A549 treated with RU486 at 1 μM for 4 hours (cell line): ENCODE data around the gene ZNRF1. TPM values are rescaled to one million over a fixed set of nuclear protein-coding genes. Genes with fewer than 3 reads are reported as not detected.

Experiments used
- total RNA-seq: library from RNA; stranded (reverse); fragments of 200-300 nt; extraction: Qiagen RNA extraction; gene quantifications from 5 replicates; pipeline ENCODE4 v1.2.3, GENCODE V29; 2022; ENCODE audit warnings: low read depth

ZNRF1 gene
- total RNA-seq, result 16.9 to 26.7 TPM (median 23.0 TPM) in 5 replicates

GRCh38 chr16:74998481-74999218, at the start of gene ZNRF1:
TSS of gene ZNRF1 (plus strand) at chr16:74999024. CDS start at chr16:74999672, 648 bp downstream.

GRCh38 chr16:74984529-74985296, 14.1 kb upstream of the ZNRF1 start, which contains the start of gene WDR59:
TSS of gene WDR59 (minus strand) at chr16:74985123. CDS start at chr16:74985017, 106 bp downstream.

GRCh38 chr16:75116081-75116910, 117.5 kb downstream of the ZNRF1 start, which contains the start of gene LDHD:
TSS of gene LDHD (minus strand) at chr16:75116780. CDS start at chr16:75116720, 60 bp downstream.

GRCh38 chr16:75148311-75149195, 149.7 kb downstream of the ZNRF1 start, which contains the start of gene ZFP1:
TSS of gene ZFP1 (plus strand) at chr16:75148524. CDS start at chr16:75152952, 4,428 bp downstream.

Other genes starting within 250 kb of the ZNRF1 start
- 38.3 to 43.6 TPM (median 40.5 TPM) in 5 replicates for gene FA2H, start 224.2 kb upstream of the ZNRF1 start, total RNA-seq
- gene WDR59, start 13.9 kb upstream of the ZNRF1 start, total RNA-seq, result 28.0 to 33.6 TPM (median 28.9 TPM) in 5 replicates
- gene LDHD, start 117.8 kb downstream of the ZNRF1 start, total RNA-seq, result 0.35 to 1.1 TPM (median 0.80 TPM) in 5 replicates
- gene ZFP1, start 149.5 kb downstream of the ZNRF1 start, total RNA-seq, result 10.0 to 12.7 TPM (median 11.4 TPM) in 5 replicates
- gene CTRB2, start 208.1 kb downstream of the ZNRF1 start, total RNA-seq, result not detected in 5 replicates
- not detected in 5 replicates for gene CTRB1, start 220.0 kb downstream of the ZNRF1 start, total RNA-seq